Spinal cord (tissue), 10 donors: ENCODE measurements around the gene B4GALNT4. TPM values are rescaled to one million over a fixed set of nuclear protein-coding genes. Genes with fewer than 3 reads are reported as not detected.
"Not testable (repeated sequence)": the region's sequence is repeated elsewhere in the genome, so short reads cannot be mapped to it uniquely, and the experiment has no call there.

ENCODE experiments used
- DNase-seq, 6 donors: peaks; one replicate each; pipeline versions ENCODE4 v3.0.0 to v3.0.0-alpha.2; 2013 to 2015; ENCODE audit warnings: low spot score in 6 of 6, low read depth in 4 of 6
- H3K27ac ChIP-seq: one replicate; pipeline ENCODE4 v1.5.1; 2013; ENCODE audit warnings: low read depth, low read length, control low read depth
- H3K27me3 ChIP-seq: one replicate; pipeline ENCODE4 v1.6.1; 2013; ENCODE audit warnings: low read length; ENCODE audit not compliant: control insufficient read depth, insufficient read depth
- H3K36me3 ChIP-seq: one replicate; pipeline ENCODE4 v1.6.1; 2013; ENCODE audit warnings: low read length; ENCODE audit not compliant: control insufficient read depth, insufficient read depth
- H3K4me1 ChIP-seq: one replicate; pipeline ENCODE4 v1.6.1; 2013; ENCODE audit warnings: low read length; ENCODE audit not compliant: control insufficient read depth, insufficient read depth
- H3K4me3 ChIP-seq: one replicate; pipeline ENCODE4 v1.5.1; 2013; ENCODE audit warnings: low read depth, low read length, control low read depth
- H3K9me3 ChIP-seq: one replicate; pipeline ENCODE4 v1.6.1; 2013; ENCODE audit warnings: low read length; ENCODE audit not compliant: control insufficient read depth, insufficient read depth
- WGBS: methylation state at CpG from one replicate; pipeline ENCODE4 v1.1.5; 2013; ENCODE audit warnings: missing lambda C conversion rate; ENCODE audit not compliant: insufficient coverage; 5-methylcytosine and 5-hydroxymethylcytosine counted together
- polyA plus RNA-seq, 2 donors: library from polyadenylated mRNA; unstranded; fragments of 120-200 nt; gene quantifications; one replicate each; pipeline ENCODE4 v1.2.1, GENCODE V29; 2013; ENCODE audit not compliant: insufficient read length in 2 of 2
- total RNA-seq, 2 donors: library from RNA; depleted of rRNA in 1 of 2; stranded (reverse); fragments of 120-200 nt in 1 of 2; fragments of >200 nt in 1 of 2; gene quantifications; one replicate each; pipeline versions ENCODE4 v1.2.3 to v1.2.4, GENCODE V29; 2013 to 2014
- donor health status: healthy.

B4GALNT4 gene
- total and polyA plus RNA-seq, 4 donors = 27.0 to 192 (median 124) TPM

- Histone ChIP-seq H3K27me3 (no peaks in the 10 kb centered on the region), H3K9me3 (no peaks in the 10 kb centered on the region), H3K4me1 (peaks cover 20% of the 10 kb centered on the region), H3K27ac (no peak overlapping the region), H3K36me3 (no peaks in the 10 kb centered on the region), H3K4me3 (no peak overlapping the region)
- WGBS = 31% methylated on average over 22 of the region's 34 CpGs
- no peak for DNase-seq
These were observed 11.0 kb upstream of the B4GALNT4 start for GRCh38 chr11:358129-358800.

- Histone ChIP-seq H3K36me3 (no peaks in the 10 kb centered on the region), H3K4me1 (peaks cover 10% of the 10 kb centered on the region), H3K9me3 (no peaks in the 10 kb centered on the region), H3K4me3 (no peak overlapping the region), H3K27ac (no peak overlapping the region), H3K27me3 (no peaks in the 10 kb centered on the region)
- no peak for DNase-seq
- WGBS = 70% methylated on average over 4 of the region's 5 CpGs
These were observed 10.1 kb upstream of the B4GALNT4 start for GRCh38 chr11:359181-359714.

- Histone ChIP-seq H3K27me3 (peaks cover 3% of the 10 kb centered on the region), H3K27ac (no peak overlapping the region), H3K4me1 (peaks cover 3% of the 10 kb centered on the region), H3K4me3 (no peak overlapping the region), H3K36me3 (no peaks in the 10 kb centered on the region), H3K9me3 (no peaks in the 10 kb centered on the region)
- 87% methylated on average over 21 of the region's 22 CpGs for WGBS
- DNase-seq = no peak
These were observed 8.7 kb upstream of the B4GALNT4 start for GRCh38 chr11:360326-361280.

GRCh38 chr11:362642-363442 lies 6.5 kb upstream of the B4GALNT4 start:
- Histone ChIP-seq H3K4me1 (peaks cover 1% of the 10 kb centered on the region), H3K4me3 (no peak overlapping the region), H3K27me3 (peaks cover 3% of the 10 kb centered on the region), H3K9me3 (no peaks in the 10 kb centered on the region), H3K27ac (no peak overlapping the region), H3K36me3 (no peaks in the 10 kb centered on the region)
- 86% methylated on average over 33 of the region's 36 CpGs for WGBS
- DNase-seq = no peak

- not testable (repeated sequence) for H3K4me3 ChIP-seq, H3K36me3 ChIP-seq, DNase-seq, H3K27me3 ChIP-seq, H3K9me3 ChIP-seq, H3K27ac ChIP-seq, H3K4me1 ChIP-seq
- 87% methylated on average over 15 of the region's 22 CpGs for WGBS
These were observed 5.9 kb upstream of the B4GALNT4 start for GRCh38 chr11:363443-363805.

- H3K27me3 ChIP-seq = peaks cover 3% of the 10 kb centered on the region
- no peak overlapping the region for H3K4me3 ChIP-seq
- no peaks in the 10 kb centered on the region for H3K36me3 ChIP-seq
- peaks cover 11% of the 10 kb centered on the region for H3K4me1 ChIP-seq
- 62% methylated on average over 14 of the region's 24 CpGs for WGBS
- H3K9me3 ChIP-seq = no peaks in the 10 kb centered on the region
- H3K27ac ChIP-seq = no peak overlapping the region
- DNase-seq = no peak
These were observed 5.1 kb upstream of the B4GALNT4 start for GRCh38 chr11:363948-364761.

GRCh38 chr11:364991-365725 lies 4.1 kb upstream of the B4GALNT4 start:
- DNase-seq = no peak
- no peaks in the 10 kb centered on the region for H3K9me3 ChIP-seq
- H3K4me1 ChIP-seq = peaks cover 13% of the 10 kb centered on the region
- H3K4me3 ChIP-seq = no peak overlapping the region
- peaks cover 3% of the 10 kb centered on the region for H3K27me3 ChIP-seq
- H3K36me3 ChIP-seq = no peaks in the 10 kb centered on the region
- no peak overlapping the region for H3K27ac ChIP-seq
- WGBS = 87% methylated on average over 19 of the region's 22 CpGs

GRCh38 chr11:365831-366230 lies 3.5 kb upstream of the B4GALNT4 start:
- Histone ChIP-seq H3K4me1 (peaks cover 20% of the 10 kb centered on the region), H3K9me3 (no peaks in the 10 kb centered on the region), H3K27me3 (peaks cover 3% of the 10 kb centered on the region), H3K4me3 (no peak overlapping the region), H3K36me3 (no peaks in the 10 kb centered on the region), H3K27ac (no peak overlapping the region)
- no peak for DNase-seq
- 70% methylated on average over 11 of the region's 16 CpGs for WGBS
